ENCODE data around the gene XRCC4. TPM values are rescaled to one million over a fixed set of nuclear protein-coding genes. Genes with fewer than 3 reads are reported as not detected.
"Not testable (repeated sequence)": the region's sequence is repeated elsewhere in the genome, so short reads cannot be mapped to it uniquely, and the experiment has no call there.

Gene XRCC4
- polyA plus RNA-seq, 4 donors = 9.1 to 12.4 (median 10.8) TPM

DNA sequence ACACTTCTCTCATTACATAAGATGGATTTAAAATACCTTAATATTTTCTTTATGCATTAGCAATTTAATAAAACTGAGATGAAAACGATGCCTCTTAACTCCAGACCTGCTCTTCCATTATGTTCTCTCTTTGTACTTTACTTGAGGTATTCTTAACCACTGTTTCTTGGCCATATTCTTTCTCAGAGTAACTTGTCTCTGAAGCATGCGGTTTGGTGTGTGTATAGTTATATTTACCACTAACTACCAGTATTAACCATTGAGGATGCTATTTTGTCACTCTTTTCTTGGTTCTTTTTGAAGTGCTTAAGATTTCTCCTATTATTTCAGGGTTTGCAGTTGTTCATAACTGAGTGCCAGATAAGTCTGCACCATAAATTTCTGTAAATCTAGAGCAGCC lies 18.0 kb upstream of the XRCC4 start:
- DNase-seq (peak in 1 of 2 donors; percentile 25), FAIRE-seq (no peak)
- Histone ChIP-seq H3K4me1 (ENCODE audit: control insufficient read depth in 3 of 3, insufficient read depth in 2 of 3, low read depth in 1 of 3, low read length in 2 of 3) (no peaks in the 10 kb centered on the region), H3K36me3 (ENCODE audit: control insufficient read depth in 3 of 3, insufficient read depth in 2 of 3, low read depth in 1 of 3, low read length in 3 of 3) (peaks cover 0 to 10% (median 1%) of the 10 kb centered on the region in 3 donors), H3K27me3 (ENCODE audit: control insufficient read depth in 3 of 3, insufficient read depth in 3 of 3, low read length in 3 of 3) (no peaks in the 10 kb centered on the region), H3K4me3 (ENCODE audit: low read depth in 1 of 3, low read length in 3 of 3) (no peak overlapping the region), H3K9me3 (ENCODE audit: control insufficient read depth in 2 of 2, insufficient read depth in 1 of 2, low read depth in 1 of 2, low read length in 1 of 2) (no peaks in the 10 kb centered on the region), H3K27ac (ENCODE audit: low read depth in 1 of 3, low read length in 2 of 3) (no peak overlapping the region)
- 71 to 85% (median 79%) methylated on average over 2 of the region's 2 CpGs for WGBS, 3 donors

DNA sequence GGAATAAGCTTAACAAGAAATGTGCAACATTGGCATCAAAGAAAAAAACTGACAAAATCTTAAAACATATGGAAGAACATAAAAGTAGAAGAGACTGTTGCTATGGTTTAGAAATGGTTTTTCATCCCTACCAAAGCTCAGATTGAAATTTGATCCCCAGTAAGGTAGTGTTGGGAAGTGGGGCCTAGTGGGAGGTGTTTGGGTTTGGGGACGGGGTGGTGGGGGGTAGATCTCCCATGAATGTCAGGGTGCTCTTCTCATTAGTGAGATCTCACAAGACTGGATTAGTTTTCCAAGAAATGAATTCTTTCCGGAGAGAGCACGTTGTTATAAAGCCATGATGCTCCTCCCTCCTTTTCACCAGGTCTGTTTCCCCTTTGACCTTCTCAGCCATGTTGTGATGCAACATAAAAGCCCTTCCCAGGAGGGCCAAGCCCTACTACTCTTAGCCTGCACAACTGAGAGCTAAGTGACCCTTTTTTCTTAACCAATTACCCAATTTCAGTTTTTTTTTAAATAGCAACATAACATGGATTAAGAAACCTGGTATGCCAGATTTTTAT lies 10.7 kb upstream of the XRCC4 start:
- DNase-seq = no peak
- Histone ChIP-seq H3K4me1 (ENCODE audit: control insufficient read depth in 3 of 3, insufficient read depth in 2 of 3, low read depth in 1 of 3, low read length in 2 of 3) (peaks cover 0 to 3% (median 0%) of the 10 kb centered on the region in 3 donors), H3K4me3 (ENCODE audit: low read depth in 1 of 3, low read length in 3 of 3) (no peak overlapping the region), H3K9me3 (ENCODE audit: control insufficient read depth in 2 of 2, insufficient read depth in 1 of 2, low read depth in 1 of 2, low read length in 1 of 2) (no peaks in the 10 kb centered on the region), H3K36me3 (ENCODE audit: control insufficient read depth in 3 of 3, insufficient read depth in 2 of 3, low read depth in 1 of 3, low read length in 3 of 3) (no peaks in the 10 kb centered on the region), H3K27me3 (ENCODE audit: control insufficient read depth in 3 of 3, insufficient read depth in 3 of 3, low read length in 3 of 3) (no peaks in the 10 kb centered on the region), H3K27ac (ENCODE audit: low read depth in 1 of 3, low read length in 2 of 3) (no peak overlapping the region)
- no peak for FAIRE-seq
- 91 to 95% (median 94%) methylated on average over 3 of the region's 3 CpGs for WGBS, 3 donors

DNA sequence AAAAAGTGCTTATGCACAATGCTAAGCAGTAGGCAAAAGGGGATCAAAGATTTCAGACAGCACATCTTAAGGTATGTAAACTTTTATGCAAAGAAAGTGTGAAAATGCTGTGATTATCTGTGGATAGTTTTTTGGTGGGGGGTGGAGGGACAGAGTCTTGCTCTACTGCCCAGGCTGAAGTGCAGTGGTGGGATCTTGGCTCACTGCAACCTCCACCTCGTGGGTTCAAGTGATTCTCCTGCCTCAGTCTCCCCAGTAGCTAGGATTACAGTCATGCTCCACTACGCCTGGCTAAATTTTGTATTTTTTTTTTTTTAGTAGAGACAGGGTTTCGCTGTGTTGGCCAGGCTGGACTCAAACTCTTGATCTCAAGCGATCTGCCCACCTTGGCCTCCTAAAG lies 10.0 kb upstream of the XRCC4 start:
- not testable (repeated sequence) for H3K27ac ChIP-seq (ENCODE audit: low read depth in 1 of 3, low read length in 2 of 3); H3K4me1 ChIP-seq (ENCODE audit: control insufficient read depth in 3 of 3, insufficient read depth in 2 of 3, low read depth in 1 of 3, low read length in 2 of 3); H3K4me3 ChIP-seq (ENCODE audit: low read depth in 1 of 3, low read length in 3 of 3); H3K36me3 ChIP-seq (ENCODE audit: control insufficient read depth in 3 of 3, insufficient read depth in 2 of 3, low read depth in 1 of 3, low read length in 3 of 3); DNase-seq; H3K27me3 ChIP-seq (ENCODE audit: control insufficient read depth in 3 of 3, insufficient read depth in 3 of 3, low read length in 3 of 3); H3K9me3 ChIP-seq (ENCODE audit: control insufficient read depth in 2 of 2, insufficient read depth in 1 of 2, low read depth in 1 of 2, low read length in 1 of 2); FAIRE-seq
- WGBS, 3 donors = 96 to 99% (median 97%) methylated on average over 4 of the region's 4 CpGs

DNA sequence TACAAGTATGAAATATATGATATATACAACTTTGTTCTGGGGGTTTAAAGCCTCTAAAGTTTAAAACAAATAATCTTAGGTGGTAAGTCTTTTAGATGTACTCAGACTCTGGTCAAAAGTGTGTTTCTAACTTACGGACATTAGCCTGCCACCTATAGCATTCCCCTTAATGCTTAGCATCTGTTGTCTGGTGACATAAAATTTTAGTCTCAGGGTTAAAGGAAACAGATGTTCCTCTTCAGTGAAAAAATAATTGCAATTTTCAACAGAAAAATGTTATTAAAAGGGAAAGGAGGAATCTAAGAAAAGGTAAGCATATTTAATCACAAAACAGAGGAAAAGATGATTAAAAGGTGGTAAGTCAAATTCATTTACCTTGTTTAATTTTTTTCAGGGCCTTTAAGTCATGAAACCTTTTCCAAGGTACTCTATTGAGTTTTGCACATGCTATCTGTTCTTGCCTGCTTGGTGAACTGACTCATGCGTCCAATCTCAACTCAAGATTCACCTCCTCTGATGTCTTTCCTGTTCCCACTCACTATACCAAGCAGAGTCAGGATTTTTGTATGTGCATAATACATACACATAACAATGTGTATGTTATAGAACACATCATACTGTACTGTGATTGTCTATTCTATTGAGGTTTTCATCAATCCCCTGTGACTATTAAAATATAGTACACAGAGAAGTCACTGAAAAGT lies 8.1 kb upstream of the XRCC4 start:
- Histone ChIP-seq H3K36me3 (ENCODE audit: control insufficient read depth in 3 of 3, insufficient read depth in 2 of 3, low read depth in 1 of 3, low read length in 3 of 3) (peaks cover 0 to 3% (median 0%) of the 10 kb centered on the region in 3 donors), H3K27me3 (ENCODE audit: control insufficient read depth in 3 of 3, insufficient read depth in 3 of 3, low read length in 3 of 3) (no peaks in the 10 kb centered on the region), H3K9me3 (ENCODE audit: control insufficient read depth in 2 of 2, insufficient read depth in 1 of 2, low read depth in 1 of 2, low read length in 1 of 2) (no peaks in the 10 kb centered on the region), H3K27ac (ENCODE audit: low read depth in 1 of 3, low read length in 2 of 3) (no peak overlapping the region), H3K4me1 (ENCODE audit: control insufficient read depth in 3 of 3, insufficient read depth in 2 of 3, low read depth in 1 of 3, low read length in 2 of 3) (peaks cover 0 to 6% (median 3%) of the 10 kb centered on the region in 3 donors), H3K4me3 (ENCODE audit: low read depth in 1 of 3, low read length in 3 of 3) (no peak overlapping the region)
- FAIRE-seq = no peak
- 86 to 91% (median 88%) methylated on average over 2 of the region's 2 CpGs for WGBS, 3 donors
- no peak for DNase-seq

DNA sequence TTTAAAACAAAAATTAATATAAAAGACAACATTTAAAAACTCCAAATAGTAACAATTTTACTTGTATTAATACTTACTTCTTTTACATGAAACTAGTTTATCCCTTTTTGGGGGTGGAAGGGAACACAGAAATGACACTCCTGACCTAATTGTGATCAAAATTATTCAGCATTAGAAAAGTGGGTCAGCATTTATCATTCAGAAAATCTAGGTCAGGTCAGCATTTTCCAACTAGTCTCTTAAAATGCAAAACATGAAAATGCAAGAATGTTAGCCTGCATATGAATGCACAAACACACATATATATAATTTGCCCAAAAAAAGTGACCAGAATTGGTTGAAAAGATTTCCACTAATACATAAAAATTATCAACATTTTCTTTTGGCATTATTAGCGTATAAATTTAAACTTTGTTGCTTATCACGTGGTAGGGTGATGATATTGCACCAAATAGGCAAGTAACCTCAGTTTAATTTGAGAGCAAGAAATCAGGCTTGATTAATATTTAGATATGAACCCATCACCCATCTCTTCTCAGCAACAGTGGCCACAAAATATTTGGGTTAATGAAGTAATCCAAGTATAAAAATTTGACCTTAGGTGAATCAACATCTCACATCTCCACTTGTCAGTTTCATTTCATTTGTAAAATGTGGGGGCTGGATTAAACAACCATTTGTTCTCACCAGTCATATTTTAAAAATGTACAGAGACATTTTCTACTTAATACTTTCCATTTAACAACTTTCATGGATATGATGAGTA lies 5.9 kb upstream of the XRCC4 start:
- no peak overlapping the region for H3K4me3 ChIP-seq (ENCODE audit: low read depth in 1 of 3, low read length in 3 of 3)
- H3K27me3 ChIP-seq (ENCODE audit: control insufficient read depth in 3 of 3, insufficient read depth in 3 of 3, low read length in 3 of 3) = no peaks in the 10 kb centered on the region
- H3K36me3 ChIP-seq (ENCODE audit: control insufficient read depth in 3 of 3, insufficient read depth in 2 of 3, low read depth in 1 of 3, low read length in 3 of 3) = peaks cover 0 to 3% (median 2%) of the 10 kb centered on the region in 3 donors
- WGBS, 3 donors = 82 to 94% (median 86%) methylated on average over 2 of the region's 2 CpGs
- FAIRE-seq = no peak
- no peaks in the 10 kb centered on the region for H3K9me3 ChIP-seq (ENCODE audit: control insufficient read depth in 2 of 2, insufficient read depth in 1 of 2, low read depth in 1 of 2, low read length in 1 of 2)
- H3K4me1 ChIP-seq (ENCODE audit: control insufficient read depth in 3 of 3, insufficient read depth in 2 of 3, low read depth in 1 of 3, low read length in 2 of 3) = peaks cover 0 to 6% (median 3%) of the 10 kb centered on the region in 3 donors
- H3K27ac ChIP-seq (ENCODE audit: low read depth in 1 of 3, low read length in 2 of 3) = no peak overlapping the region
- no peak for DNase-seq

DNA sequence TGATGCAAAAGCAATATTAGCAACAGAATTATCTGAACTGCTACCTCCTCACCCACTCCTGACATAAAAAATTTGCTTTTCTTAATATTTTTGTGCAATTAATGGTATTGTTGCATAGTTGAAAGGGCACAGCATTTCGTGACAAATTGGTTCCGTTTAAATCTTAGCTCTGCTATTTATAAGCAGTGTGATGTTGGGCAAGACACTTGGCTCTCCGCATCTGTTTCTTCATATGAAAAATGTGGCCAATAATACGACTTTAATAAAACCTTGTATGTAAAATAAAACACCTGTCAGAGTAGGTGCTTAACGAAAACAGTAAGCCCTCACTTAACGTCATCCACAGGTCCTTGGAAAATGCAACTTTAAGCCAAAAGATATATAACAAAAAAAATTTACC lies 4.4 kb upstream of the XRCC4 start:
- no peaks in the 10 kb centered on the region for H3K9me3 ChIP-seq (ENCODE audit: control insufficient read depth in 2 of 2, insufficient read depth in 1 of 2, low read depth in 1 of 2, low read length in 1 of 2)
- DNase-seq = no peak
- no peak overlapping the region for H3K27ac ChIP-seq (ENCODE audit: low read depth in 1 of 3, low read length in 2 of 3)
- H3K36me3 ChIP-seq (ENCODE audit: control insufficient read depth in 3 of 3, insufficient read depth in 2 of 3, low read depth in 1 of 3, low read length in 3 of 3) = peaks cover 0 to 3% (median 2%) of the 10 kb centered on the region in 3 donors
- no peak for FAIRE-seq
- no peaks in the 10 kb centered on the region for H3K27me3 ChIP-seq (ENCODE audit: control insufficient read depth in 3 of 3, insufficient read depth in 3 of 3, low read length in 3 of 3)
- WGBS, 3 donors = 85 to 94% (median 89%) methylated on average over 6 of the region's 6 CpGs
- no peak overlapping the region for H3K4me3 ChIP-seq (ENCODE audit: low read depth in 1 of 3, low read length in 3 of 3)
- peaks cover under 1 to 6% (median 3%) of the 10 kb centered on the region in 3 donors for H3K4me1 ChIP-seq (ENCODE audit: control insufficient read depth in 3 of 3, insufficient read depth in 2 of 3, low read depth in 1 of 3, low read length in 2 of 3)

DNA sequence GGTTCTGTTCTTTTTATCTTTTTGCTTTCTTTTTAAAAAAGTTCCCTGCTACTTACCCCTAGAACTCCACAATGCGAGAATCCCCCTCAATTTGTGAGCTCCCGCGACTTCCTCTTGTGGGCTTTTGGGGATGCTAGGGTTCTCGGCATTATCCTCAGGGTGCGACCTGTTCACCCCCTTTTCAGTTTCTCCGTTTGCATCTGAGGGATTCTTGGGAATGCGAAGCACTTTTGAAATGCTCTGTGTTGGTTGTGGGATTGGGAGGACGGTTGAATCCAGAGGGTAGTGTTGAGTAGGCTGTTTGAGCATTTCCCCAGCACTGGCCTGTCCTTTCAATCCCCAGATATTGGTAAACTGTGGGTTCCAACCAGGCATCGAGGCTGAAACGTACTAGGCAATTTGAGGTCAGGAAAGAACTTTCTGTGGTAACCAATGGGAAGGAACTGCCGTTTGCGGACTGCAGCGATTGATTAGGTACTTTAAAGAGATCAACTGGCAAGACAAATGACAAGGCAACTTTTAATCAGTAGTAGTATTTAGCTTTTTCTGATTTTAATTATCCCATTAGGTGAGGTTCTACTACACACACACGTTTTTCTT lies 415 bp downstream of the XRCC4 start:
- Histone ChIP-seq H3K4me1 (ENCODE audit: control insufficient read depth in 3 of 3, insufficient read depth in 2 of 3, low read depth in 1 of 3, low read length in 2 of 3) (peaks cover 0 to 7% (median 4%) of the 10 kb centered on the region in 3 donors), H3K4me3 (ENCODE audit: low read depth in 1 of 3, low read length in 3 of 3) (peak overlapping the region; percentile 47 to 100 (median 99)), H3K27me3 (ENCODE audit: control insufficient read depth in 3 of 3, insufficient read depth in 3 of 3, low read length in 3 of 3) (no peaks in the 10 kb centered on the region), H3K27ac (ENCODE audit: low read depth in 1 of 3, low read length in 2 of 3) (peak overlapping the region; percentile 83 to 99 (median 89)), H3K36me3 (ENCODE audit: control insufficient read depth in 3 of 3, insufficient read depth in 2 of 3, low read depth in 1 of 3, low read length in 3 of 3) (peaks cover 0 to 2% (median 0%) of the 10 kb centered on the region in 3 donors), H3K9me3 (ENCODE audit: control insufficient read depth in 2 of 2, insufficient read depth in 1 of 2, low read depth in 1 of 2, low read length in 1 of 2) (no peaks in the 10 kb centered on the region)
- DNase-seq = no peak
- FAIRE-seq = no peak
- WGBS, 3 donors = 2 to 5% (median 3%) methylated on average over 14 of the region's 14 CpGs

DNA sequence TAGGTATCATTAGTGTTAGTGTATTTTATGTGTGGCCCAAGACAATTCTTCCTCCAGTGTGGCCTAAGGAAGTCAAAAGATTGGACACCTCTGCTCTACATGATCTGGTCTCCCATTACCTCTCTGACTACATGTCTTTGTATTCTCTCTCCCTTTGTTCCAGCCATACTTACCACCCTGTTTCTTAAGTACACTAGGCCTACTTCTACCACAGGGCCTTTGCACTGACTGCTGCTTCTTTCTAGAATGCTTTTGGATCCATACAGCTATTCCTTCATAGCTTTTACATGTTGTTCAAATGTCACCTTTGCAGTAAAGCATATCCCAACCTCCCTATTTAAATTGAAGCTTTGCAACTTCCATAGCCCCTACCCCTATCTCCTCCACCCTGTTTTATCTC lies 5.4 kb downstream of the XRCC4 start:
- Histone ChIP-seq H3K36me3 (ENCODE audit: control insufficient read depth in 3 of 3, insufficient read depth in 2 of 3, low read depth in 1 of 3, low read length in 3 of 3) (no peaks in the 10 kb centered on the region), H3K9me3 (ENCODE audit: control insufficient read depth in 2 of 2, insufficient read depth in 1 of 2, low read depth in 1 of 2, low read length in 1 of 2) (no peaks in the 10 kb centered on the region), H3K4me3 (ENCODE audit: low read depth in 1 of 3, low read length in 3 of 3) (no peak overlapping the region), H3K27me3 (ENCODE audit: control insufficient read depth in 3 of 3, insufficient read depth in 3 of 3, low read length in 3 of 3) (no peaks in the 10 kb centered on the region), H3K4me1 (ENCODE audit: control insufficient read depth in 3 of 3, insufficient read depth in 2 of 3, low read depth in 1 of 3, low read length in 2 of 3) (peaks cover 0 to 7% (median 0%) of the 10 kb centered on the region in 3 donors), H3K27ac (ENCODE audit: low read depth in 1 of 3, low read length in 2 of 3) (no peak overlapping the region)
- FAIRE-seq (no peak), DNase-seq (no peak)

All from small intestine (tissue), 7 donors.